ENCODE results near the gene SMYD3.

SMYD3 gene

GRCh38 chr1:246506674-246507481 lies at the start of gene SMYD3:
TSS of gene SMYD3 (minus strand) at chr1:246507279.
- peak; percentile 96 for DNase-seq (ENCODE audit: low spot score)

- DNase-seq (ENCODE audit: low spot score), result no peak
These were observed 47.1 kb upstream of the SMYD3 start for GRCh38 chr1:246554201-246554600.

GRCh38 chr1:246552110-246552509 lies 45.0 kb upstream of the SMYD3 start:
- no peak for DNase-seq (ENCODE audit: low spot score)

- DNase-seq (ENCODE audit: low spot score), result no peak
These were observed 43.3 kb upstream of the SMYD3 start for GRCh38 chr1:246550402-246550801.

GRCh38 chr1:246549665-246550064 lies 42.6 kb upstream of the SMYD3 start:
- DNase-seq (ENCODE audit: low spot score), result no peak

- DNase-seq (ENCODE audit: low spot score), result no peak
These were observed 36.9 kb upstream of the SMYD3 start for GRCh38 chr1:246544001-246544400.

GRCh38 chr1:246540738-246541491 lies 33.8 kb upstream of the SMYD3 start:
- DNase-seq (ENCODE audit: low spot score), result no peak

GRCh38 chr1:246537887-246538286 lies 30.8 kb upstream of the SMYD3 start:
- no peak for DNase-seq (ENCODE audit: low spot score)

GRCh38 chr1:246537441-246537840 lies 30.4 kb upstream of the SMYD3 start:
- DNase-seq (ENCODE audit: low spot score), result no peak

- DNase-seq (ENCODE audit: low spot score), result no peak
These were observed 27.0 kb upstream of the SMYD3 start for GRCh38 chr1:246534114-246534513.

GRCh38 chr1:246533371-246533905 lies 26.4 kb upstream of the SMYD3 start:
- DNase-seq (ENCODE audit: low spot score), result no peak

- no peak for DNase-seq (ENCODE audit: low spot score)
These were observed 25.4 kb upstream of the SMYD3 start for GRCh38 chr1:246532519-246532918.

GRCh38 chr1:246530482-246530881 lies 23.4 kb upstream of the SMYD3 start:
- no peak for DNase-seq (ENCODE audit: low spot score)

GRCh38 chr1:246528933-246529731 lies 22.1 kb upstream of the SMYD3 start:
- DNase-seq (ENCODE audit: low spot score), result no peak

GRCh38 chr1:246527402-246528088 lies 20.5 kb upstream of the SMYD3 start:
- no peak for DNase-seq (ENCODE audit: low spot score)

GRCh38 chr1:246526915-246527314 lies 19.8 kb upstream of the SMYD3 start:
- DNase-seq (ENCODE audit: low spot score), result no peak

- no peak for DNase-seq (ENCODE audit: low spot score)
These were observed 19.3 kb upstream of the SMYD3 start for GRCh38 chr1:246526380-246526779.

GRCh38 chr1:246519514-246519913 lies 12.4 kb upstream of the SMYD3 start:
- no peak for DNase-seq (ENCODE audit: low spot score)

GRCh38 chr1:246518456-246519205 lies 11.6 kb upstream of the SMYD3 start:
- DNase-seq (ENCODE audit: low spot score), result no peak

- no peak for DNase-seq (ENCODE audit: low spot score)
These were observed 10.3 kb upstream of the SMYD3 start for GRCh38 chr1:246517391-246517790.

GRCh38 chr1:246516126-246516525 lies 9.0 kb upstream of the SMYD3 start:
- DNase-seq (ENCODE audit: low spot score), result no peak

Data from iPS-NIHi11 (cell line).